ENCODE results near the gene FAM171A1. TPM values are rescaled to one million over a fixed set of nuclear protein-coding genes. Genes with fewer than 3 reads are reported as not detected.

FAM171A1 gene
- total RNA-seq, 1 donor from 2014 or later = 27.7 TPM

DNA sequence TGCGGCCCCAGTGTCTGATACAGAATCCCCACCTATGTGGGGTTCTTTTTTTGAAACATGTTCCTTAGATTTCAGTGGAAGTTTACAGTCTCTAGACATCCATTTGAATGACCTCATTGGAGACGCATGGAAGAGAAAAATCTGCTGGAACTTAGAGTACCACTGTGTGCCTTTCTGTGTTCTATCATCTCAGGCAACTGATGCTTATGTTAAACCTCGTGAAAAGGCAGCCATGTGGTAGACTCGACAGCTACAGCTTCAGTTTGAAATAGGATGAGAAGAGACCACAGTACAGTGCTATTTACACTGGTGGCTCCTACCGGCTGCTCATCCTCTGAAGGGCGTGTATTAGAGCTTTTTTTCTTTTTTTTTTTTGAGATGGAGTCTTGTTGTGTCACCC, 74.4 kb downstream of the FAM171A1 start:
- H3K4me1 ChIP-seq = no peaks in the 10 kb centered on the region
- no peaks in the 10 kb centered on the region for H3K36me3 ChIP-seq

GRCh38 chr10:15295537-15296325, 75.4 kb downstream of the FAM171A1 start:
- H3K9me3 ChIP-seq = no peaks in the 10 kb centered on the region
- no peak overlapping the region for H3K4me3 ChIP-seq
- H3K4me1 ChIP-seq = no peaks in the 10 kb centered on the region
- DNase-seq (ENCODE audit: low spot score in 2 of 2) = no peak
- no peak for TF ChIP-seq CTCF (IDR thresholded peaks at IDR 0.05)
- H3K36me3 ChIP-seq = no peaks in the 10 kb centered on the region
- intact Hi-C loops (cut with DNase I) = no loop called here
- no peaks in the 10 kb centered on the region for H3K27me3 ChIP-seq
- no peak overlapping the region for H3K27ac ChIP-seq

More for the DNA sequence above, 74.4 kb downstream of the FAM171A1 start:
- DNase-seq (ENCODE audit: low spot score in 2 of 2) = no peak
- no peak overlapping the region for H3K27ac ChIP-seq
- intact Hi-C loops (cut with DNase I) = no loop called here
- H3K9me3 ChIP-seq = no peaks in the 10 kb centered on the region
- no peak for TF ChIP-seq CTCF (IDR thresholded peaks at IDR 0.05)
- no peak overlapping the region for H3K4me3 ChIP-seq
- no peaks in the 10 kb centered on the region for H3K27me3 ChIP-seq

DNA sequence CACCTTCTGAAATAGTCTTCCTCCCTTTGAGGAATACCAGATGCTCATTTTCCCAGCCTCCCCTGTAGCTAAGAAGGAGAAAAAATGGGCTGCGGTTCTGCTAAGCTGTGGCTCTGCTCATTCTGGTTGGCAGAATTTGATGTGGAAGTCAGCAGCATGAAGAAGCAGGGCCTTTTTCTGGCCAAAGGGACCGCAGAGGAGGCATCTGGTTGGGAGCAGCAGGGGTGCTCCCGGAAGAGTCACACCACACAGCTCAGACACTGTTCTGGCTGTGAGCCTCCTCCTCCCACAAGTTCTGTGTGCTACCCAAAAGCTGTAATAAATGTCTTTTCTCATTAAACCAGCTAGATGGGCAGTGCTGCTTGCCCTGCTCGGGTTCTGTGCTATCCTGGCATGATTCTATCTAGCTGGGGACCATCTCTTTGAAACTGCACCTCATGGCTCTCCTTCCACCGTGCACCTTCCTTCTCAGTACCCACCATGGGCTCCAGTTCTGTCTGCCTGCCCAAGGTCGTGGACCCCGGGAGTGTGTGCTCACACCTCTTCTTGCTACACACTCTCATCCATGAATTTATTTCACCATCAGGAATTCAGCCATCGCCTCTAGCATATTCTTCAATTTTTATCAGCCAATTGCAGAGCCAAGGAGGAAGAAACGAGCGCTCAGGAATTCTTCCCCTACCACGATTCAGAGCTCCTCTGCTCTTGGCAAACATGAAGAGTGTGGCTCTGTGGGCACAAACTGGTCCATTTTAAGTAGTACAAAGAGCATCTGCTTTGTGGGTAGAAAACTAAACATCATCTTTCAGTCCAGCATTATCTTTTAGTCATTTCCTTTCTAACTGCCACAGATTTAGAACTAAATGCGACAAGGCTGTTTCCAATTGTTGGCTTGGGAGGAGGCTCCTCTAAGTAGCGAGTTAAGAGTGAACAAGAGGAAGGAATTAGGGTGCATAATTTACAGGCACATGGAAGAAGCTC, 76.9 kb downstream of the FAM171A1 start:
- no peaks in the 10 kb centered on the region for H3K4me1 ChIP-seq
- no peak for TF ChIP-seq CTCF (IDR thresholded peaks at IDR 0.05)

DNA sequence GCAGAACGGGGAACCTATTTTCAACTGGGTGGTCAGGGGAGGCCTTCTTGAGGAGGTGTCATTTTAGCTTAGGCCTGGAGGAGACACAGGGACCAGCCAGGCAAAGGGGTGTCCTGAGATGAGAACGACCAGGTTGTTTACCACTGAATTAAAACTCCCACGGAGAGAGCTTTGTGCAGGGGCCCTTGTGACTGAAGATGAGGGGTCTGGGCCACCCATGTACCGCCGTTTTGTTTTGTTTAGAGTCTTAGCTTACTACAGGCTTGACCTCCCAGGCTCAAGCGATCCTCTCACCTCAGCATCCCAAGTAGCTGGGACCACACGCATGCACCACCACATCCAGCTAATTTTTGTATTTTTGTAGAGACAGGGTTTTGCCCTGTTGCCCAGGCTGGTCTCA, 80.4 kb downstream of the FAM171A1 start:
- DNase-seq (ENCODE audit: low spot score in 2 of 2) = no peak
- H3K4me1 ChIP-seq = no peaks in the 10 kb centered on the region
- H3K27me3 ChIP-seq = no peaks in the 10 kb centered on the region
- H3K4me3 ChIP-seq = no peak overlapping the region
- no peak overlapping the region for H3K27ac ChIP-seq
- no peaks in the 10 kb centered on the region for H3K9me3 ChIP-seq
- no peak for TF ChIP-seq CTCF (IDR thresholded peaks at IDR 0.05)
- H3K36me3 ChIP-seq = no peaks in the 10 kb centered on the region
- intact Hi-C loops (cut with DNase I) = no loop called here

More for the DNA sequence above, 76.9 kb downstream of the FAM171A1 start:
- DNase-seq (ENCODE audit: low spot score in 2 of 2) = no peak
- no peaks in the 10 kb centered on the region for H3K27me3 ChIP-seq
- no peak overlapping the region for H3K4me3 ChIP-seq
- H3K27ac ChIP-seq = no peak overlapping the region
- no peaks in the 10 kb centered on the region for H3K36me3 ChIP-seq
- H3K9me3 ChIP-seq = no peaks in the 10 kb centered on the region
- intact Hi-C loops (cut with DNase I) = no loop called here

DNA sequence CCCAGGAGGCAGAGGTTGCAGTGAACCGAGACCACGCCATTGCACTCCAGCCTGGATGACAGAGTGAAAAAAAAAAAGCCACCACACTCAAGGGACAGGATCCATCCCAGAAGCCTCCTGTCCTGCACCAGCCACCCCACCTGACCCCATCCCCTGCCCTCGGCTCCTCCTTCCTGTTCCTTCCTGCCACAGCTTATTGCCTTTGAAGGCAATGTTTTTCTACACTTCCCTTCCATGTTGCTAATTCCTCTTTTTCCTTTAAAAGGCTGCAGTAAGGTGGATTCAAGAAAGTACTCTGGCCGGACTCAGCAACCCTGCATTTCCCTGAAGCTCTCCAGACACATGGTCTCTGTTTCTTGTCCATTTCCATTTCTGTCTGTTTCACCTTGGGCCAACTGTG, 80.9 kb downstream of the FAM171A1 start:
- intact Hi-C loops (cut with DNase I) = no loop called here
- no peaks in the 10 kb centered on the region for H3K4me1 ChIP-seq
- no peak for DNase-seq (ENCODE audit: low spot score in 2 of 2)
- no peaks in the 10 kb centered on the region for H3K9me3 ChIP-seq
- no peak overlapping the region for H3K4me3 ChIP-seq
- H3K27ac ChIP-seq = no peak overlapping the region
- no peaks in the 10 kb centered on the region for H3K27me3 ChIP-seq
- H3K36me3 ChIP-seq = no peaks in the 10 kb centered on the region
- no peak for TF ChIP-seq CTCF (IDR thresholded peaks at IDR 0.05)

Data from ascending aorta (tissue), 2 donors.